Adrenal gland (tissue), 12 donors: ENCODE measurements around the gene MRNIP. TPM values are rescaled to one million over a fixed set of nuclear protein-coding genes. Genes with fewer than 3 reads are reported as not detected.

Experiments used
- DNase-seq, 7 donors: peaks; one replicate each; pipeline ENCODE4 v3.0.0-alpha.2; 2019 to 2020
- H3K27ac ChIP-seq, 5 donors: fragments of 200-600 bp; sonication (generic) in 4 of 5; 1 replicate in 3 of 5; 2 replicates in 2 of 5; pipeline versions ENCODE4 v1.5.1 to v1.8.0; 2016 to 2020; ENCODE audit warnings: mild to moderate bottlenecking in 1 of 5
- H3K27me3 ChIP-seq: fragments of 200-600 bp; 2 replicates; pipeline ENCODE4 v1.8.0; 2021
- H3K36me3 ChIP-seq, 2 donors: fragments of 200-600 bp; replicated peaks in 1 of 2; 1 replicate in 1 of 2; 2 replicates in 1 of 2; pipeline versions ENCODE4 v1.5.1 to v1.8.0; 2018 to 2022
- H3K4me1 ChIP-seq, 2 donors: fragments of 200-600 bp; replicated peaks in 1 of 2; 1 replicate in 1 of 2; 2 replicates in 1 of 2; pipeline versions ENCODE4 v1.5.1 to v1.8.0; 2018 to 2021
- H3K4me3 ChIP-seq, 4 donors: fragments of 200-600 bp; sonication (generic) in 3 of 4; one replicate each; pipeline ENCODE4 v1.5.1; 2016 to 2018
- H3K9me3 ChIP-seq, 3 donors: fragments of 200-600 bp; sonication (generic) in 1 of 3; replicated peaks in 1 of 3; 1 replicate in 2 of 3; 2 replicates in 1 of 3; pipeline versions ENCODE4 v1.5.1 to v1.8.0; 2016 to 2021
- POLR2A ChIP-seq, 2 donors: fragments of 450-650 bp; IDR thresholded peaks; one replicate each; pipeline ENCODE4 v1.6.1; 2017; ENCODE audit warnings: antibody characterized with exemption in 2 of 2, mild to moderate bottlenecking in 2 of 2, moderate library complexity in 1 of 2
- WGBS, 4 donors: extraction: QIAGEN DNeasy Blood & Tissue Kit in 2 of 4; methylation state at CpG; one replicate each; pipeline versions ENCODE4 v1.1.5 to v1.1.7; 2013 to 2017; 5-methylcytosine and 5-hydroxymethylcytosine counted together
- intact Hi-C, 2 donors: fragments of 100-400 bp; cut with DNase I; formaldehyde crosslinking; loops; one replicate each; pipeline versions ENCODE4 v1.14.1 to v1.15.0; 2022 to 2023
- polyA plus RNA-seq, 3 donors: library from polyadenylated mRNA; stranded (reverse); fragments of 200-250 nt in 2 of 3; fragments of 350-450 nt in 1 of 3; fragmentation: Illumina TruSeq in 1 of 3; extraction: RNeasy Lipid Tissue Mini Kit (QIAGEN cat#74804) in 1 of 3; gene quantifications; one replicate each; pipeline ENCODE4 v1.2.3, GENCODE V29; 2013 to 2014
- total RNA-seq, 9 donors: library from RNA; depleted of rRNA in 4 of 9; stranded (reverse); fragments of >200 nt in 4 of 9; fragments of 120-200 nt in 1 of 9; fragmentation: NEBNext Ultra II Directional in 1 of 9; extraction: Animal tissue kit (Norgen Biotek cat#: 25700) in 1 of 9; gene quantifications; one replicate each; pipeline versions ENCODE4 v1.1.0 to v1.2.4, GENCODE V29; 2013 to 2023
- TF ChIP-seq, protein P1 (sequence below), 6 experiments: fragments of 450-650 bp in 4 of 6; fragments of 200-600 bp in 2 of 6; sonication (generic) in 1 of 6; IDR thresholded peaks; 1 replicate in 5 of 6; 2 replicates in 1 of 6; pipeline versions ENCODE4 v1.5.1 to v1.8.0; 2016 to 2021; ENCODE audit warnings: antibody characterized with exemption in 6 of 6, mild to moderate bottlenecking in 2 of 6, moderate library complexity in 1 of 6
- donor health status: healthy with polysubstance abuse.
- donor health status: Bipolar disorder and iron deficiency.
- donor health status: DM: yes; HTN: yes; CAD: no.
- donor health status: DM: no; HTN: no; CAD: no.
- donor health status: DM: no; HTN: no; CAD: no.
- donor health status: DM: yes; HTN: yes; CAD: no.

MRNIP gene
- total and polyA plus RNA-seq, 12 donors, result 12.3 to 129 (median 32.2) TPM

DNA sequence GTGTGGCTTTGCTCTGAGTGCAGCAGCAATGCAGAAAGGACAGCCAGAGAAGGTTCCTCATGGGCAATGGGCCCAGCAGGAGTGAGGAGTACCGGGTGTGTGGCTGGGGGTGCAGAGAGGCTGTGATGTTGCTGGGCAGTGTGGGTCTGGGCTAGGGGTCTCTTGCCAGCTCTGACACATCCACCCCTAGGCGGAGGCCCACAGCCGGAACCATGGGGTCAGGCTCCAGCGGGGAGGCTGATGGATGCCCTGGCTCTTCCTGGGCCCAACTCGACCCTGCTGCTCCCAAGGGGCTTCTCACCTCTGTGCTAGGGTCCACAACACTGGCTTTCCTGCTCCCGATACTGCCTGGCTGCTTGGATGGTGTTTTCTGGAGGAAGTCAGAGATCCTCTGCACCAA is 29.2 kb upstream of the MRNIP start:
- intact Hi-C loops, result no loop called here
- Histone ChIP-seq H3K27me3 (no peaks in the 10 kb centered on the region), H3K4me3 (no peak overlapping the region), H3K27ac (no peak overlapping the region), H3K36me3 (peaks cover 0 to 75% of the 10 kb centered on the region in 2 donors), H3K4me1 (no peaks in the 10 kb centered on the region), H3K9me3 (peaks cover 0 to 8% (median 0%) of the 10 kb centered on the region in 3 donors)
- TF ChIP-seq, protein P1, sequence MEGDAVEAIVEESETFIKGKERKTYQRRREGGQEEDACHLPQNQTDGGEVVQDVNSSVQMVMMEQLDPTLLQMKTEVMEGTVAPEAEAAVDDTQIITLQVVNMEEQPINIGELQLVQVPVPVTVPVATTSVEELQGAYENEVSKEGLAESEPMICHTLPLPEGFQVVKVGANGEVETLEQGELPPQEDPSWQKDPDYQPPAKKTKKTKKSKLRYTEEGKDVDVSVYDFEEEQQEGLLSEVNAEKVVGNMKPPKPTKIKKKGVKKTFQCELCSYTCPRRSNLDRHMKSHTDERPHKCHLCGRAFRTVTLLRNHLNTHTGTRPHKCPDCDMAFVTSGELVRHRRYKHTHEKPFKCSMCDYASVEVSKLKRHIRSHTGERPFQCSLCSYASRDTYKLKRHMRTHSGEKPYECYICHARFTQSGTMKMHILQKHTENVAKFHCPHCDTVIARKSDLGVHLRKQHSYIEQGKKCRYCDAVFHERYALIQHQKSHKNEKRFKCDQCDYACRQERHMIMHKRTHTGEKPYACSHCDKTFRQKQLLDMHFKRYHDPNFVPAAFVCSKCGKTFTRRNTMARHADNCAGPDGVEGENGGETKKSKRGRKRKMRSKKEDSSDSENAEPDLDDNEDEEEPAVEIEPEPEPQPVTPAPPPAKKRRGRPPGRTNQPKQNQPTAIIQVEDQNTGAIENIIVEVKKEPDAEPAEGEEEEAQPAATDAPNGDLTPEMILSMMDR (IDR thresholded peaks at IDR 0.05), result no peak
- no peak for TF ChIP-seq POLR2A (IDR thresholded peaks at IDR 0.05)
- 93 to 98% (median 95%) methylated on average over 3 to 6 of the region's 6 CpGs for WGBS, 4 donors
- no peak for DNase-seq

DNA sequence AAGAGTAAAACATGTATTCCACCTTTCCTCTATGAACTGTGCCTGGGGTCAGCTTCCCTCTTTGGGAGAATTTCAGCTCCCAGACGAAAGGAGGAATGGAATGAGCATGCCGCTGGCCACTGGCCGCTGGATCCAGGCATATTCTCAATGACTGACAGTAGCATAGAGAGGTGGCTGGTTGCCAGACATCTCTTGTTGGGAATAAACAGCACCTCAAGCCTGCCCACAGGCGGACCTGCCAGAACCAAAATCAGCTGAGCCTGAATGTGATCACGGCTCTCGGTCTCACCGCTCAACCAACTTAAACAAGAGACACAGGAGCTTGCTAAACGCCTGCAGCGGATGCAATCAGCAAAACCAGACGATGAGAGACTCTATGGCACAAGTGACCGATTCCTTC is 28.5 kb upstream of the MRNIP start:
- no peaks in the 10 kb centered on the region for H3K27me3 ChIP-seq
- H3K4me3 ChIP-seq, result no peak overlapping the region
- WGBS, 4 donors, result 90 to 98% (median 95%) methylated on average over 10 to 11 of the region's 11 CpGs
- no peaks in the 10 kb centered on the region for H3K4me1 ChIP-seq
- H3K9me3 ChIP-seq, result peaks cover 0 to 12% (median 0%) of the 10 kb centered on the region in 3 donors
- intact Hi-C loops, result no loop called here
- TF ChIP-seq POLR2A (IDR thresholded peaks at IDR 0.05), result no peak
- TF ChIP-seq, protein P1 (IDR thresholded peaks at IDR 0.05), result no peak
- no peak overlapping the region for H3K27ac ChIP-seq
- no peak for DNase-seq
- peaks cover 0 to 68% of the 10 kb centered on the region in 2 donors for H3K36me3 ChIP-seq

DNA sequence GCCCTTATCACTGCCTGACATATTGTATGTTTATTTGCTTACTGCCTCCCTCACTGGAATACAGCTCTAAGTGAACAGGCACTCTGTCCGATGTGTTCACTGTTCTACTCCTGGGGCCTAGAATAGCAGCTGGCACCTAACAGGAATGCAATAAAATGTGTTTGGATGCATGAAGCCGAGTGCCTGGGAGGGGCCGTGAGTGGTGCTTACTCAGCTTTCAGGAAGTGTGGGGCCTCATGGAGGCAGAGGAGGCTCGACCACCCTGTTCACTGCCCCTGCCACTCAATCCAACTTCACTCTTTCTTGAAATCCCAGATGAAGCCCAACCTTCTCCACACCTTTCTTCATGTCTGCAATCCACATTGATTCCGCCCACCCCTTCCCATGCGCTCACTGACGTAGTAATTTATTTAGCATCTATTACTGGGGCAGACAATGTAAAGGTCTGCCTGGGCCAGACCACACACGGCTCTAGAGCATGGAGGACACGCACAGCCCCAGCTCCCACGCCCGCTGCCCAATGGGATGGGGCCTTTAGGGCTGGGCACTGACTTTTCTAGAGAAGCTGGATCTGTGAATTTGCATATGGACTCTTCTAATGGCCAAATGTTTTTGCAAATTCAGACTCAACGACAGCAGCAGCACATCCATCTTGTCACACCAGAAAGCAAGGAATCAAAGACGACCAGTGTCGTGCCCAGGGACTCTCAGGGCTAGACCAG is 27.7 kb upstream of the MRNIP start:
- Histone ChIP-seq H3K4me1 (no peaks in the 10 kb centered on the region), H3K9me3 (peaks cover 0 to 12% (median 0%) of the 10 kb centered on the region in 3 donors), H3K27me3 (no peaks in the 10 kb centered on the region), H3K36me3 (peaks cover 0 to 60% of the 10 kb centered on the region in 2 donors), H3K4me3 (no peak overlapping the region), H3K27ac (no peak overlapping the region)
- no peak for DNase-seq
- WGBS, 4 donors, result 84 to 91% (median 90%) methylated on average over 14 of the region's 14 CpGs
- intact Hi-C loops, result no loop called here
- TF ChIP-seq POLR2A (IDR thresholded peaks at IDR 0.05), result no peak
- TF ChIP-seq, protein P1 (IDR thresholded peaks at IDR 0.05), result no peak

DNA sequence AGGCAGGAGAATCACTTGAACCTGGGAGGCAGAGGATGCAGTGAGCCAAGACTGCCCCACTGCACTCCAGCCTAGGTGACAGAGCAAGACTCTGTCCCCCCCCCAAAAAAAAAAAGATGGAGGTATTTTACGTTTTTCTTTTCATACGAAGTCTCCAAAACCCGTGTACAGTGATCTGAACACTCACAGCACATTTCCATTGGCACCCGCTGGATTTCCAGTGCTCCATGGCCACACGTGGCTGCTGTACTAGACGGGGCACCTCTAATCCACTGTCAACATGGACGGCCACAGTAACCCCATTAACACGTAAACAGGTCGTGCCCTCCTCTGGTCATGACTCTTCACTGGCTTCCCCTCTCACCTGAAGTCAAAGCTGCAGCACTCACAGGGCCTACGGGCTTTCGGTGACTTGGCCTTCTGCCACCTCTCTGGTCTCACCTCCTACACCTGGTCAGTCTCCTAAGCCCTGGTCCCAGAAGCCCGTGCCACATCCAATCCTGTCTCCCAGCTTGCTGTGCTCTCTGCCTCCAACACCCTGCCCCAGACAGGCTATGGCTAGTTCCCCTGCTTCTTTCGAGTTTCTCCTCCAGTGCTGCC is 27.0 kb upstream of the MRNIP start:
- no peak overlapping the region for H3K27ac ChIP-seq
- no peaks in the 10 kb centered on the region for H3K4me1 ChIP-seq
- peaks cover 0 to 53% of the 10 kb centered on the region in 2 donors for H3K36me3 ChIP-seq
- intact Hi-C loops, result no loop called here
- TF ChIP-seq, protein P1 (IDR thresholded peaks at IDR 0.05), result no peak
- TF ChIP-seq POLR2A (IDR thresholded peaks at IDR 0.05), result no peak
- H3K27me3 ChIP-seq, result no peaks in the 10 kb centered on the region
- no peak overlapping the region for H3K4me3 ChIP-seq
- H3K9me3 ChIP-seq, result peaks cover 0 to 12% (median 0%) of the 10 kb centered on the region in 3 donors
- 94 to 98% (median 97%) methylated on average over 13 of the region's 13 CpGs for WGBS, 4 donors
- DNase-seq, result no peak
